Right atrium auricular region (tissue), 2 donors: ENCODE results near the gene CLEC3A. TPM values are rescaled to one million over a fixed set of nuclear protein-coding genes. Genes with fewer than 3 reads are reported as not detected.

ENCODE experiments used
- DNase-seq: peaks from one replicate; pipeline ENCODE4 v3.0.0-alpha.2; 2019; ENCODE audit warnings: low spot score
- H3K27ac ChIP-seq, 2 donors: fragments of 200-600 bp; sonication (generic); 1 replicate in 1 of 2; 2 replicates in 1 of 2; pipeline ENCODE4 v1.5.1; 2016 to 2019
- H3K27me3 ChIP-seq, 2 donors: fragments of 200-600 bp; sonication (generic); one replicate each; pipeline versions ENCODE4 v1.5.1 to v1.6.0; 2017 to 2019
- H3K36me3 ChIP-seq: fragments of 200-600 bp; sonication (generic); one replicate; pipeline ENCODE4 v1.5.1; 2016
- H3K4me1 ChIP-seq, 2 donors: fragments of 200-600 bp; sonication (generic); one replicate each; pipeline versions ENCODE4 v1.5.1 to v1.6.0; 2017 to 2019
- H3K4me3 ChIP-seq, 2 donors: fragments of 200-600 bp; sonication (generic); 1 replicate in 1 of 2; 2 replicates in 1 of 2; pipeline ENCODE4 v1.5.1; 2017 to 2019; ENCODE audit warnings: mild to moderate bottlenecking in 1 of 2, moderate library complexity in 1 of 2
- H3K9me3 ChIP-seq, 2 donors: fragments of 200-600 bp; sonication (generic); one replicate each; pipeline ENCODE4 v1.5.1; 2019
- CTCF ChIP-seq, 2 donors: fragments of 200-600 bp; sonication (generic); IDR thresholded peaks; one replicate each; pipeline ENCODE4 v1.5.1; 2019; ENCODE audit warnings: antibody characterized with exemption in 2 of 2
- total RNA-seq, 2 donors: library from RNA; depleted of rRNA; stranded (reverse); fragments of >200 nt; gene quantifications; one replicate each; pipeline ENCODE4 v1.1.0, GENCODE V29; 2016

Gene CLEC3A
- not detected for total RNA-seq

- no peak for TF ChIP-seq CTCF (IDR thresholded peaks at IDR 0.05)
- Histone ChIP-seq H3K4me3 (no peak within 1 kb of the TSS), H3K36me3 (no peaks in the 10 kb centered on the region), H3K9me3 (no peaks in the 10 kb centered on the region), H3K4me1 (no peaks in the 10 kb centered on the region), H3K27ac (no peak within 1 kb of the TSS), H3K27me3 (no peaks in the 10 kb centered on the region)
- no peak for DNase-seq
Measured at GRCh38 chr16:78022347-78023060, at the start of gene CLEC3A. Gene CLEC3A (plus strand): TSS chr16:78022548. CDS start chr16:78022627, 79 bp downstream.

- DNase-seq: no peak
- H3K27me3 ChIP-seq: no peaks in the 10 kb centered on the region
- no peak overlapping the region for H3K27ac ChIP-seq
- no peaks in the 10 kb centered on the region for H3K4me1 ChIP-seq
- H3K4me3 ChIP-seq: no peak overlapping the region
- H3K9me3 ChIP-seq: no peaks in the 10 kb centered on the region
- H3K36me3 ChIP-seq: no peaks in the 10 kb centered on the region
- TF ChIP-seq CTCF (IDR thresholded peaks at IDR 0.05): no peak
Measured at GRCh38 chr16:77974883-77975282, 47.5 kb upstream of the CLEC3A start.

GRCh38 chr16:77975942-77976341 is 46.4 kb upstream of the CLEC3A start:
- Histone ChIP-seq H3K36me3 (no peaks in the 10 kb centered on the region), H3K4me3 (no peak overlapping the region), H3K4me1 (no peaks in the 10 kb centered on the region), H3K27ac (no peak overlapping the region), H3K9me3 (no peaks in the 10 kb centered on the region), H3K27me3 (no peaks in the 10 kb centered on the region)
- no peak for TF ChIP-seq CTCF (IDR thresholded peaks at IDR 0.05)
- no peak for DNase-seq

- H3K4me1 ChIP-seq: no peaks in the 10 kb centered on the region
- DNase-seq: no peak
- H3K27me3 ChIP-seq: no peaks in the 10 kb centered on the region
- H3K27ac ChIP-seq: no peak overlapping the region
- H3K9me3 ChIP-seq: no peaks in the 10 kb centered on the region
- no peak for TF ChIP-seq CTCF (IDR thresholded peaks at IDR 0.05)
- H3K36me3 ChIP-seq: no peaks in the 10 kb centered on the region
- no peak overlapping the region for H3K4me3 ChIP-seq
Measured at GRCh38 chr16:77977339-77977738, 45.0 kb upstream of the CLEC3A start.

- H3K4me1 ChIP-seq: no peaks in the 10 kb centered on the region
- no peak overlapping the region for H3K27ac ChIP-seq
- TF ChIP-seq CTCF (IDR thresholded peaks at IDR 0.05): no peak
- no peaks in the 10 kb centered on the region for H3K27me3 ChIP-seq
- no peaks in the 10 kb centered on the region for H3K36me3 ChIP-seq
- no peak for DNase-seq
- no peak overlapping the region for H3K4me3 ChIP-seq
- H3K9me3 ChIP-seq: no peaks in the 10 kb centered on the region
Measured at GRCh38 chr16:77985111-77985510, 37.2 kb upstream of the CLEC3A start.
